Hepatocyte (in vitro differentiated cells): ENCODE data around the gene ATG13. TPM values are rescaled to one million over a fixed set of nuclear protein-coding genes. Genes with fewer than 3 reads are reported as not detected.

Experiments used
- DNase-seq: peaks from one replicate; pipeline ENCODE4 v3.0.0-alpha.2; 2016; ENCODE audit warnings: low spot score
- H2AFZ ChIP-seq: fragments of 200-600 bp; sonication (generic); 2 replicates; pipeline ENCODE4 v1.6.0; 2016; ENCODE audit warnings: antibody characterized with exemption, mild to moderate bottlenecking
- H3K27ac ChIP-seq: fragments of 200-600 bp; sonication (generic); 2 replicates; pipeline ENCODE4 v1.5.1; 2016; ENCODE audit warnings: mild to moderate bottlenecking
- H3K27me3 ChIP-seq: fragments of 200-600 bp; sonication (generic); 2 replicates; pipeline ENCODE4 v1.6.1; 2016
- H3K36me3 ChIP-seq: fragments of 200-600 bp; sonication (generic); replicated peaks from 2 replicates; pipeline ENCODE4 v1.5.1; 2016; ENCODE audit warnings: low read depth; ENCODE audit not compliant: insufficient read depth
- H3K4me1 ChIP-seq: fragments of 200-600 bp; sonication (generic); 2 replicates; pipeline ENCODE4 v1.5.1; 2016; ENCODE audit warnings: mild to moderate bottlenecking, moderate library complexity; ENCODE audit not compliant: insufficient read depth
- H3K4me2 ChIP-seq: fragments of 200-600 bp; sonication (generic); 2 replicates; pipeline ENCODE4 v1.6.0; 2016
- H3K4me3 ChIP-seq: fragments of 200-600 bp; sonication (generic); 2 replicates; pipeline ENCODE4 v1.5.1; 2016; ENCODE audit warnings: mild to moderate bottlenecking
- H3K79me2 ChIP-seq: fragments of 200-600 bp; sonication (generic); 2 replicates; pipeline ENCODE4 v1.6.0; 2017; ENCODE audit warnings: mild to moderate bottlenecking
- H3K9me2 ChIP-seq: fragments of 200-600 bp; sonication (generic); replicated peaks from 2 replicates; pipeline ENCODE4 v1.6.0; 2017; ENCODE audit warnings: mild to moderate bottlenecking; ENCODE audit not compliant: insufficient read depth
- H3K9me3 ChIP-seq: fragments of 200-600 bp; sonication (generic); 2 replicates; pipeline ENCODE4 v1.5.1; 2016; ENCODE audit warnings: low read depth, mild to moderate bottlenecking
- H4K20me1 ChIP-seq: fragments of 200-600 bp; sonication (generic); 2 replicates; pipeline ENCODE4 v1.6.0; 2016; ENCODE audit warnings: mild to moderate bottlenecking; ENCODE audit not compliant: insufficient read depth, poor library complexity, severe bottlenecking
- CTCF ChIP-seq: fragments of 200-600 bp; sonication (generic); IDR thresholded peaks from 2 replicates; pipeline ENCODE4 v1.5.1; 2016; ENCODE audit warnings: antibody characterized with exemption, mild to moderate bottlenecking; ENCODE audit not compliant: poor library complexity
- EZH2 ChIP-seq: fragments of 200-600 bp; sonication (generic); IDR thresholded peaks from 2 replicates; pipeline ENCODE4 v1.6.1; 2016; ENCODE audit warnings: antibody characterized with exemption, mild to moderate bottlenecking, borderline replicate concordance
- EZH2phosphoT487 ChIP-seq: fragments of 200-600 bp; sonication (generic); IDR thresholded peaks from one replicate; pipeline ENCODE4 v1.6.1; 2018; ENCODE audit warnings: antibody characterized with exemption, mild to moderate bottlenecking, low read depth, moderate library complexity; ENCODE audit not compliant: unreplicated experiment, severe bottlenecking
- WGBS: methylation state at CpG from one replicate; pipeline ENCODE4 v1.1.6; 2016; ENCODE audit warnings: low lambda C conversion rate; ENCODE audit errors: missing lambda C conversion rate; 5-methylcytosine and 5-hydroxymethylcytosine counted together
- polyA plus RNA-seq: library from polyadenylated mRNA; unstranded; fragments of >200 nt; fragmentation: Nextera tagmentation; extraction: Ambion mirVana; gene quantifications from 2 replicates; pipeline ENCODE4 v1.2.1, GENCODE V29; 2016
- total RNA-seq: library from RNA; depleted of rRNA; stranded (reverse); fragments of >200 nt; gene quantifications from 2 replicates; pipeline ENCODE4 v1.2.3, GENCODE V29; 2014

ATG13 gene
- total and polyA plus RNA-seq, 2 experiments from 2014 or later, result 50.9 to 60.8 TPM

- Histone ChIP-seq H3K4me3 (no peak overlapping the region), H3K79me2 (no peaks in the 10 kb centered on the region), H3K27ac (peak overlapping the region; percentile 92), H3K9me3 (no peaks in the 10 kb centered on the region), H2AFZ (no peak overlapping the region), H3K27me3 (no peaks in the 10 kb centered on the region), H3K4me2 (no peak overlapping the region), H4K20me1 (no peaks in the 10 kb centered on the region), H3K9me2 (no peaks in the 10 kb centered on the region), H3K4me1 (peaks cover 23% of the 10 kb centered on the region), H3K36me3 (peaks cover 5% of the 10 kb centered on the region)
- DNase-seq, result no peak
- TF ChIP-seq EZH2 (no peak), CTCF (no peak), EZH2phosphoT487 (no peak)
- 91% methylated on average over 15 of the region's 15 CpGs for WGBS
Observed at GRCh38 chr11:46676436-46677158, 59.2 kb downstream of the ATG13 start.

DNA sequence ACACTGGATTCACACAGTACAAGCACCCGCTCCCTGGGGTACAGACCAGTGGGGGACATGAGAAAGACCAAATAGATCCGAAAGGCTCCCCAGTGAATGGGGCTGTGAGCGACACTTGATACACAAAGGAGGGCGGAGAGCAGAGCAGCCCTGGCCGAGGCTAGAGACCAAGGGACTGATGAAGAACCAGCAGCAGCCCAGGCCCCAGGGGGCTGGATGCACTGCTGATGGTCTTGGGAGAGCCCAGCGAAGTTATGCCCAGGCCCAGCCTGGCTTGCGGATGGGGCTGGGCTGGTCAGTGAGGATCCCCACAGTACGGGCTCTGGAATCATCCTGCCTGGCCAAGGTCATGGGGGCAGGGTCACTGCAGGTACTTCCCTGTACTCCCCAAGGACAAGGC is 59.8 kb downstream of the ATG13 start:
- Histone ChIP-seq H3K27ac (no peak overlapping the region), H3K9me2 (no peaks in the 10 kb centered on the region), H3K36me3 (peaks cover 5% of the 10 kb centered on the region), H4K20me1 (no peaks in the 10 kb centered on the region), H3K79me2 (no peaks in the 10 kb centered on the region), H3K9me3 (no peaks in the 10 kb centered on the region), H3K4me3 (no peak overlapping the region), H2AFZ (no peak overlapping the region), H3K27me3 (no peaks in the 10 kb centered on the region), H3K4me2 (no peak overlapping the region), H3K4me1 (peaks cover 23% of the 10 kb centered on the region)
- no peak for DNase-seq
- TF ChIP-seq EZH2phosphoT487 (no peak), CTCF (no peak), EZH2 (no peak)
- WGBS, result 92% methylated on average over 8 of the region's 8 CpGs

DNA sequence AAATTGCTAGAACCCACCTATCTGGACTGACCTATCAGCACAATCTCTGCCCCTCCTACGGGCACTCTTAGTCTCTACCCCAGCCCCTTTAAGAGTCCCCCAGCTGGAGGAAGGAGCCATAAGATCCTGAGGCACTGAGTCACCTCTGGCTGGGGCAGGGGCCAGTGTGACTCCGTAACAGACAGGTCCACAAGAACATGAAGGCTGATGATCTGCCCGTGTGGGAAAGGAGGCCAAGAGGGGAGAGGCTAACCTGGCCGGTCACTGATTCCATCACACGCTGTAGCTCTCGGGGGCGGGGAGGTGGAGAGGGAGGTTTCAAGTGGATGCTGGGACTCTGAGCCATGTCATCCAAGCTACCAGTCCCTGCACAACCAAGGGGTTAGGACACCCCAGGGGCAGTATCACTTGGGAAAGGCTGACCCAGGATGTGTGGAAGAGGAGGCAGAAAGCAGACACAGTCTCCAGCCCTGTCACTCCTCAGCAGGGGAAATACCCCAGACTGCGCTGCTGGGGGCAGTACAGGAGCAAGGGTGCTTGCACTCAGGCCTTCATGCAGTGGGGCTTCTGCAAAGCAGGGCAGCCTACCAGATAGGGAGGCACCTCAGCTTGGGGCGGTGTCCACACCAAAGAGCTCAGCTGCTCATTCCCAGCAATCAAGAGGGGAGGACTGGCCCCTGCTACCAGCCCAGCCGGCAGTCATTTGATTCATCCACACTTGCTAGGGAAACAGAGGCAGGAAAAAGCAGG is 60.8 kb downstream of the ATG13 start:
- Histone ChIP-seq H3K9me3 (no peaks in the 10 kb centered on the region), H3K4me3 (no peak overlapping the region), H3K79me2 (no peaks in the 10 kb centered on the region), H3K27ac (no peak overlapping the region), H2AFZ (no peak overlapping the region), H3K36me3 (no peaks in the 10 kb centered on the region), H3K9me2 (no peaks in the 10 kb centered on the region), H4K20me1 (no peaks in the 10 kb centered on the region), H3K27me3 (no peaks in the 10 kb centered on the region), H3K4me2 (no peak overlapping the region), H3K4me1 (peaks cover 23% of the 10 kb centered on the region)
- no peak for DNase-seq
- no peak for TF ChIP-seq CTCF
- no peak for TF ChIP-seq EZH2phosphoT487
- no peak for TF ChIP-seq EZH2
- WGBS, result 89% methylated on average over 10 of the region's 10 CpGs
